GM18498 (cell line): Measurements from ENCODE around the gene MEF2A.
"Not testable (repeated sequence)": the region's sequence is repeated elsewhere in the genome, so short reads cannot be mapped to it uniquely, and the experiment has no call there.

Source experiments
- ATAC-seq: cut with Tn5 transposase; IDR thresholded peaks from one replicate; pipeline ENCODE4 v1.9.1; 2021; ENCODE audit warnings: mild to moderate bottlenecking, moderate library complexity; ENCODE audit not compliant: unreplicated experiment

The MEF2A gene

GRCh38 chr15:99727330-99727729 lies 161.5 kb downstream of the MEF2A start:
- no peak for ATAC-seq

DNA sequence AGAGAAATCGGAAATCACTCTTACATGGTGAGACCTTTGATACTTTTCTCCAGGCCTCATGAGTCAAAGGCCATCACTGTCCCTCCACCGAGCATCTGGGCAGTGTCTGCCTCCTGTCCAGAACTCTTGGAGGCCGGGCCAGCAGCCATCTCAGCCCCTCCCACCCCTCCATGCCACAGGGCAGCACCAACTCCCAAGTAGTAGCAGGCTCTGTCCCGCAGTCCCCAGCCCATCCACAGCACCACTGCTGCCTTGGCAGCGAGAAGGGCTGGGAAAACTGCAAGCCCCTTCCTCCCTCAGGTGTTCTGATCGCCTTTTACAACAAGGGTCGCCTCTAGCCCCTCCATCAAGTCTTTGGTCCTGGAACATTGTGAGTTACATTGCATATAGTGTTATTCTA lies 161.9 kb downstream of the MEF2A start:
- ATAC-seq, result no peak

DNA sequence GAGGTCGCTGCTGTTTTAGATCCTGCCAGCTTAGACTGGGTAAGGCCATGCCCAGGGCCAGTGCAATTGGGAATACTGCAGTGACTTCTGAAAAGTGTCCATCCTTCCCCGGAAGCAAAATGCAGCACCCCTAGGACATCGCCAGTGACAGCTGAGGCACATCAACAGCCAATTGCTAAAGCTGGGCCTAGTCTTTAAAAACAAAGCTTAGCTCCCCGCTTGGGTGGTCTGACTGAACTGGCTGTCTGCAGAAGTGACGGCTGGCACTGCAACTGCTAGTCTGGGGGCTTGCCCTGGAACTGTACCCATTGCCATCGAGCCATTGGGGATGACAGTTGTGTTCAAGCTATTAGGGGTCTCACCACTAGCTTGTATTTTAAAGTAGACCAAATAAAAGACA lies 163.1 kb downstream of the MEF2A start:
- ATAC-seq, result no peak

GRCh38 chr15:99729327-99729726 lies 163.5 kb downstream of the MEF2A start:
- no peak for ATAC-seq

DNA sequence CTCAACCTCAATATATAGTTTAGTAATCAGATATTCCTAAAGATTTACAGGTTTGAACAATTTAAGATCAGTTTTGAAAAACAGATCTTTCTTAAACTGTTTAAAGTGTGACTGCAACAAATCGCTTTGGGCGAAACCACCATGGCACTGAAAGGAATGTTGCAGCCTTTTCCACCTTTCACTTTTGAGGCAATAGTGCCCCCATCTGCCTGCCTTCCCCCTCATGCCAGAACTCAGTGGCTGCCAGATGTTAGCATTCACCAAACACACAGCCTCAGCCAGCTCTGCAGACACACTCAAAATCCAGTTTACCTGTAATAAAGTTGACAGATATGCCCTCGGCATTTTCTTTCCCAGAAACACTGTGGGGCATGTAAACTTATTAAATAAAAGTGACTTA lies 164.1 kb downstream of the MEF2A start:
- no peak for ATAC-seq

- no peak for ATAC-seq
Observed at GRCh38 chr15:99731336-99732123, 165.7 kb downstream of the MEF2A start.

DNA sequence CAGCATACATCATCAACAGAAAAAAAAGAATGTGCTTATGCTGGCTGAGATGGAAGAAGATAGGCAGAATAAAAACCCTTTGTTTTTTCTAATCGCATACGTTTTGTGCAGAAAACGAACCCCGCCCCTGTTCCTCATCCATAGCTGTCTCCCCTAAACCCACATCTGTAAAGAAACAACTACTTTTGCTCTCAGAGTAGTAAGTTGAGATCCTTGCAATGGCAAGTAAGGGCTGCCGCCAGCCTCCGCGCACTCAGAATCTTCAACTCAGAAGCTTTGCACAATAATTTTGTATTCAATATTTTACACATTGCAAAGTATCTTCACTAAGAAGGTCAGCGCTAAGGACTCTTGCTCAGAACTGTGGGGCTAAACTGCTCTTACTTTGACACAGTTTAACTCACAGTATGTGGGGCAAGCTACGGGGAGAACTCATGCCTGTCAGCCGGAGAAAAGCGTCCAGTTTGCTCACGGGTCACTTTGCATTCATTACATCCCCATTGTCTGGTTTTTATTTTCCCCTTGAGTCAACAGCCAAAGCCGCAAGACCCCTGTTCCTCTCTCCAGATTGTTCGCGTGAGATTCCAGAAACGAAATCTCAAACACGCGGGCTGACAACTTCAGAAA lies 166.5 kb downstream of the MEF2A start:
- ATAC-seq, result no peak

DNA sequence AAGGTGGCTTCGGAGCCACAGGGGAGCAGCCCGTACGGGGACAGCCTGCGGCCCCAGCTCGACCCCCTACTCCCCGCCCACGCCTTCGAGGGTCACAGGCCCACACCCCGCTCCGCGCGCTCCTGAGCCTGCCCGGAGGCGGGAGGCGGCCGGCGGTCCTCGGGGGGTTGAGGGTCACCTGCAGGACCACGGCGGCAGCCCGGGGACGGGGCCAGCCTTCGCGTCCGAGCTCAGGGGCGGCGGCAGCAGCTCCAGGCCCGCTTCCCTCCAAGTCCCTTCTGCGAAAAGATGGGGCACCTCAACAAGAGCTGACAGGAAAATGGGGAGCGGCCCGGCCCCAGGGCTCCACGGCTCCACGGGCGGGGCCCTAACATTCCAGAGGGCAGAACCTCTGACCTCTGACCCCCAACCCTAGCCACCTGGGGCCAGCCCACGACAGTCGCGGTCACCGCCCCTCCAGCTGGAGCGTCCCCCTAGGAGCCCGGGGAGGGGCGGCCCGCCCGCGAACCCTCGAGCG lies 167.0 kb downstream of the MEF2A start:
- ATAC-seq, result peak; percentile 28

- ATAC-seq, result peak; percentile 99
Observed at GRCh38 chr15:99733268-99734039, 167.7 kb downstream of the MEF2A start, which contains the start of gene LYSMD4. LYSMD4 (minus strand) TSS chr15:99733437; CDS start chr15:99731999, 1,438 bp downstream.

DNA sequence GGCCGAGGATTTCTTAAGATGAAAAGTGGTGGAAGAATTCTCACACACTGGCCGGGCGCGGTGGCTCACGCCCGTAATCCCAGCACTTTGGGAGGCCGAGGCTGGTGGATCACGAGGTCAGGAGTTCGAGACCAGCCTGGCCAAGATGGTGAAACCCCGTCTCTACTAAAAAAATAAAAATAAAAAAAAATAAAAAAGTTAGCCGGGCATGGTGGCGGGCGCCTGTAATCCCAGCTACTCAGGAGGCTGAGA lies 168.2 kb downstream of the MEF2A start:
- ATAC-seq, result not testable (repeated sequence)

GRCh38 chr15:99734575-99734974 lies 168.8 kb downstream of the MEF2A start:
- ATAC-seq, result no peak

GRCh38 chr15:99735868-99736267 lies 170.1 kb downstream of the MEF2A start:
- ATAC-seq, result no peak

- no peak for ATAC-seq
Observed at GRCh38 chr15:99736702-99737101, 170.9 kb downstream of the MEF2A start.

- no peak for ATAC-seq
Observed at GRCh38 chr15:99738021-99738847, 172.4 kb downstream of the MEF2A start.

GRCh38 chr15:99741835-99742234 lies 176.1 kb downstream of the MEF2A start:
- ATAC-seq, result no peak

DNA sequence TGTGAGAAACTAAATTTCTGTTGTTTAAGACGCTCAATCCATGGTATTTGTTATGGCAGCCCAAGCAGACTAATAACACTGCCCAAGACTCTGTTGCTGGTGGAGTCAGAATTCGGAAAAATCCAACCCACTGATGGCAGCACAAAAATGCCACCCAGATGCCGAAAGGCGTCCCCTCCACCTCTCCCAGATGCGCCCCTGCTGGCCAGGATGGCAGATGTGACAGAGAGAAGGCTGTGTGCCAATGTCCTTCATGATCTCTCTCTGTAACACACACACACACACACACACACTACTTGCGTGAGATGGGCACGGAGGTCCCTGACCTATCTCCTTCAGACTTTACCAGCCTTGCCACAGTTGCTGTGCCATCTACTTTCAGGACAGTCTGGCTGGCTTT lies 178.4 kb downstream of the MEF2A start:
- ATAC-seq, result no peak

GRCh38 chr15:99745370-99746086 lies 179.7 kb downstream of the MEF2A start:
- no peak for ATAC-seq

DNA sequence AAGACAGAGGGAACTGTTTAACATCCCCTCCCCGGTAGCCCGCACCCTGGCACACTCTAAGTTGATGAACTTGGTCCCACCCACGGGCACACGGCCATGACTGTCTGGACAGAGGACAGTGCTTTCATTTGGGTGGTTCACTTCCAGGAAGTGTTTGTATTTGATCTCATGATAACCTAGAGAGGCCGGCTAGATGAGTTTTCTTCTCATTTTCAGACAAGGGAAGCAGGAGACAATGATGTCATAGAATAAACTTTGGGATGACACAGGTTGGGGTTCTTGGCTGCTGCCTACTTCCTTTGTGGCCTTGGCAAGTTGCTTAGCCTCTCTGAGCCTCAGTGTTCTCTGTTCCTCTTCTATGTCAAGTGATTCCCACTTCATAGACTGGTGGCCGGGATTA lies 183.6 kb downstream of the MEF2A start:
- ATAC-seq, result no peak

DNA sequence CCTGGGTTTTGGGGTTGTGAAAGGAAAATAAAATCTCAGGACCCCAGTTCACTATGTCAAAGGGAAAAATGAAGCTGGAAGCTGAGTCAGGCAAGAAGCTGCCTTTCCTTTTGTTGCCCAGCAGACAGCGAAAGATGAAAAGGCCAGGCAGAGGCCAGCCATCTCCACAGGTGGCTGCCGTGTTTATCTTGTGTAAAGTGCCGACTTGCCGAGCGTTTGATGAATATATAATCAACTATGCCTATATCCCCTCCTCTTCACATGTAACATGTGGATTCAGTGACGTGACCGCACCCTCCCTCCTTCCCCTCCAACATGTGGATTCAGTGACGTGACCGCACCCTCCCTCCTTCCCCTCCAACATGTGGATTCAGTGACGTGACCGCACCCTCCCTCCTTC lies 184.5 kb downstream of the MEF2A start:
- ATAC-seq, result not testable (repeated sequence)

DNA sequence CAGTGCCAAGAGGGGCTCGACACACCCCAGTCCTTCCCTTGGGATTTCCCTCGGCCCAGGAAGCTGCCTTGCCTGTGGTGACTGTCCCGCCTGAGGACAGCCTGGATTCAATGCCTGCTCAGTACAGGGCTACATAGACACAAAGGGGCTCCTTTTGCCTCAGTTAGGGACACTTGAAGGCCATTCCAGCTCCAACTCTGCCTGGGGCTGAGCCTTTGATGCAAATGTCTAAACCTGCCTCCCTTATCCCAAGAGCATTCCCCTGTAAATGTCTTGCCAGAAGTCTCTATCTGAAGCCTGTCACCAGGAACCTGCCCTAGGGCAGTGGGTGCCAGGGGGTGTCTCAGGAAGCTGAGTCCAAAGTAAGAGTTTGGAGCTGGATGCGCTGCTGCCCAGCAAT lies 186.8 kb downstream of the MEF2A start:
- ATAC-seq, result no peak
